Ureter (tissue), 1 donor: ENCODE measurements around the gene BOLL. TPM values are rescaled to one million over a fixed set of nuclear protein-coding genes. Genes with fewer than 3 reads are reported as not detected.
"Not testable (repeated sequence)": the region's sequence is repeated elsewhere in the genome, so short reads cannot be mapped to it uniquely, and the experiment has no call there.

Experiments used
- DNase-seq: peaks from one replicate; pipeline ENCODE4 v3.0.0-alpha.2; 2020; ENCODE audit warnings: low spot score
- total RNA-seq: library from RNA; stranded (reverse); gene quantifications from one replicate; pipeline ENCODE4 v1.2.4, GENCODE V29; 2023
- donor health status: DM: yes; HTN: yes; CAD: no.

BOLL gene, protein sequence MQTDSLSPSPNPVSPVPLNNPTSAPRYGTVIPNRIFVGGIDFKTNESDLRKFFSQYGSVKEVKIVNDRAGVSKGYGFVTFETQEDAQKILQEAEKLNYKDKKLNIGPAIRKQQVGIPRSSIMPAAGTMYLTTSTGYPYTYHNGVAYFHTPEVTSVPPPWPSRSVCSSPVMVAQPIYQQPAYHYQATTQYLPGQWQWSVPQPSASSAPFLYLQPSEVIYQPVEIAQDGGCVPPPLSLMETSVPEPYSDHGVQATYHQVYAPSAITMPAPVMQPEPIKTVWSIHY
- total RNA-seq, result not detected

DNA sequence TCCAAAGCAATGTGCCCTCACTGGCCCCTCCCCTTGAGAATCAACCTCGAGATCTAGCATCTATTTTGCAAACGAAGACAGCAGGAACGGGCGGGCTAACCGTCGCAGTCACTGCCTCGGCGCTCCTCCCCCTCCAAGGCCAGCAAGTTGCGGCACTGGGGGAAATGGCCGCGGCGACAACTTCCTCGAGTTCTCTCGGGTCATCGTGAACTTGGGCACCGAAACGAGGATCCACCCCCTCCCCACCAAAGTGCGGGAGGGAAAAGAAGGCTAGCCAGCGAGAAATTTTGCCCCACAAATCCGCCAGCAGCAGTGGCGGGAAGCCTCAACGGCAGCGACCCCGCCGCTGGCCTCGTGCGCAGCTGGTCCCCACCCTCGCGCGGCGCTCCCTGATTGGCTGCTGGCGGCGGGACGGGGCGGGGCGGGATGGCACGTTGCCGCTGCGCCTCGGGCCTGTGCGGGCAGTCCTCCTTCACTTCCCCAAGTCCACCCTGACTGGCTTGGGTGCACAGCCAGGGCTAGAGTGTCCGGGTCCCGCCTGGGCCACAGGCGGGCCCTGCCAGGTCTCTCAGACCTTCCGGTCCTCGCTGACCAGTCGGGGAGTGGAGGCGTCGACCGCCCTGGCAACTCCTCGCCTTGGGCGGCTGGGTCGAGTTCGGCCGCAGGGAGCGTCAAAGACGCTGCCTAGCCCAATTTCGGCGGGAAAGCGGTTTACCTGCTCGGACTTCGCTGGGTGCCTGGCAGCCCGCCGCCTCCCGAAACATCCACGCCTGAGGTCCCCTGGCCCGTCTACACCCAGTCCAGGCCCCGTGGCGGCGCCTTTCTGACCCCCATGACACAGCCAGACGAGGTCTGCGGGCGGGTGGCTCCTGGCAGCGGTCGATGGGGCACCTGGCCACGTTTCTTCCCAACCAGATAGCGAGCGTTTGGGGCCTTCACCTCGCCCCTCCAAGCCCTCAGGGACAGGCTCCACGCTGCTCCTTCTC is at the start of gene BOLL:
TSS of gene BOLL (minus strand) at position 364 of the 986 bp plus-strand sequence. CDS start 3,469 bp downstream, outside the sequence.
- no peak for DNase-seq

GRCh38 chr2:197834771-197835170 is 49.7 kb upstream of the BOLL start:
- DNase-seq, result not testable (repeated sequence)

DNA sequence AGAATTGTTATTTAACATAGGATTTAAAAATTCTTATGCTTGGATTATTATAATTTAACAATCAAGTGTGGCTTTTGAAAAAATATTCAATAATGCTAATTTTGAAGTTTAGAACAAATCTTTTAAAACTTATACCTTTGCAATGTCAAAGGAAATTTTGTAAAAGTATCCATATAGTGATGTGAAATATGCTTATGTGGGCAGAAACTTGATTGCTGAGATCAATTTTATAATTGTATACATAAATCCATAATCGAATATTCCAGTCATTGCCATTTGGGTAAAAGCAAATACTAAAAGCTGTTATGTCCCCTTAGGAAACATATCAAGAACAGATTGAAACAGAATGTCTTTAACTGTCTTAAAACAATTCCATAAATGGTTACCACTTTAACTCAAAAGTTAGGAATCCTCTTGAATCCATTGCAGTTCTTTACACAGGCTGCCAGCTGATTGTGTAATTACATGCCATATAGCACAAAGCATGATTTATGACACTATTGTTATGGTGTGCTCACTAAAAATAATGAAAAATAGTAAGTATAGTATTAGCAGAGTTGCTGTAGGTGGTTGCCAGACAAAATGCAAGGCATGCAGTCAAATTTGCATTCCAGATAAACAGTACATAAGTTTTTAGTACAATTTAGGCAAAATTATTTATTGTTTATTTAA is 43.5 kb upstream of the BOLL start:
- no peak for DNase-seq

DNA sequence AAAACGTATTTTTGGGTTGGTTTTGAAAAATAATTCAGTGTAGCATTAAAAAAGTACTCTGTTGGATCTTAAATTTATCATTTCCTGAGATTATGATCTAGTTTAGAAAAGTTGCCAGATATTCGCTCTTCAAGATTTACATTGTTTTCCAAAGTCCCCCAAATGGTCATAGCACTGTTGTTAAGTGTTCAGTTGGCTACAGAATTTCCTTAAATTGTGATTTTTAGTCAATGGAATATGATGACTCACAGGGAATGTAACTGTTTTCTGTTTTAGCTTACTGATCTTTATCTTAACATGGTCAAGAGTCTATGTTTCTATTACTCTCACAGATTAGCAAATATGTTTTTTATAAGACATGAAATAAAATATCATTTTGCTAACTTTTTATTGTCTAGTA is 42.5 kb upstream of the BOLL start:
- DNase-seq, result no peak

DNA sequence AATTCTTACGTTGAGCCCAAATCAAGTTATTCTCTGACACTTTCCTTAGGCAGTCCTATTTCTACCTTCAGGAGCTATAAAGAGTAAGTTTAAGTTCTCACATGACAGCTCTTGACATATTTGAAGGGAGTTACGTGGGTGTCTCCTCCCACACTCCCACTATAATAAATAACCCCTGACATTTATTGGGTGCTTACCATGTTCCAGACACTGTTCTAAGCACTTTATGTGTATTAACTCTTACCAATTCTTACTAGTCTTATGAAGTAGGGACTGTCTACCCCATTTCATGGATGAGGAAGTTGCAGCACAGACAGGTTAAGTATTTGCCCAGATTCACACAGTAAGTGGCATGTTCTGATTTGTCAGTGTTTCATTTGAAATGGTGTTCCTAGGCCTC is 37.2 kb upstream of the BOLL start:
- no peak for DNase-seq

GRCh38 chr2:197821550-197822289 is 36.6 kb upstream of the BOLL start:
- no peak for DNase-seq

GRCh38 chr2:197814526-197814925 is 29.4 kb upstream of the BOLL start:
- no peak for DNase-seq

DNA sequence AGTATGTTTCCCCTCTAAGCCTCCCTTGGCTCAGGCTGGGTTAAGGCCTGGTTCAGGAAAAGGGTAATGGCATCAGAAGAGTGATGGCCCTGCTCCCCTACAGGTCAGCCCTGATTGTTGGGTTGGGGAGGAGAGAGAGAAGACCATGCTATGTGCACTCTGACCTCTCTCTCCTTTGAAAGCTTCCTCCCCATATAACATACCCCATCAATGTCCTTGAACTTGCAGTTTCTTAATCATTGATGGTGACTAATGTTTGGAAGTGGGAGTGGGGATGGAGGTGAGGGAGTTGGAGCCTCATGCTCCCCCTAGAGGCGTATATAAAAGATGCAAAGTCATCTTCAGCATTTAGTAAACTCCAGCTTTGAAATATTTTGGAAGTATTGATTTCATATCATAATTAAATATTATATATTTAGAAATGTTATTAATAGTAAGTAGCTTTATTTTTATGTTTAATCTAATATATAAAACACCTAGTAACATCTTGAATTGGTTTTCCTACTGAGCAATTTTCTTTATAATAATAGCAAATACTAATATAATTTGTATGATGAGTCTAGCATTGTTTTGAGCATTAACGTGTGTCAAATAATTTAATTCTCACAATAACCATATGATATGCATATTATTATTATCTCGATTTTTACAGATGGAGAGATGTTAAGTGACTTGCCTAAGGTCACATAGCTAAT is 28.1 kb upstream of the BOLL start:
- DNase-seq, result no peak

- no peak for DNase-seq
These were observed 25.4 kb upstream of the BOLL start for GRCh38 chr2:197810491-197810890.

- DNase-seq, result no peak
These were observed 24.9 kb upstream of the BOLL start for GRCh38 chr2:197810016-197810415.

DNA sequence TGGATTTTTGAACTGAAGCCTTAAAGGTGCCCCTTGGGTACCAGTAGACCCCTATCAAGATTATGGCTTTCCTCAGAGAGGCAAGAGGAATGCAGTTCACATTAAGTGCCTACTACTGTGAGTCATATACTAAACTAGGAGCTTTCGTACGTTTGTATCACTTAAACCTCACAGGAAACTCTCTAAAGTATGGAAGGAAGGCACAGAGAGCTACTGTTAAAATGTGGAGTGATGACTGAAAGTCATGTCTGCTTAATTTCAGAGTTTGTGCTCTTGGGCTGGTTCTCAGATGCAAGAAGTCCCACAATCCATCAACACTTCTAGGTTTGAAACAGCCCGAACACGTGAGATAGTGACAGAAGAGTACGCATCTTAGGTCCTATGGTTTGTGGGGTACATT is 23.9 kb upstream of the BOLL start:
- DNase-seq, result no peak

DNA sequence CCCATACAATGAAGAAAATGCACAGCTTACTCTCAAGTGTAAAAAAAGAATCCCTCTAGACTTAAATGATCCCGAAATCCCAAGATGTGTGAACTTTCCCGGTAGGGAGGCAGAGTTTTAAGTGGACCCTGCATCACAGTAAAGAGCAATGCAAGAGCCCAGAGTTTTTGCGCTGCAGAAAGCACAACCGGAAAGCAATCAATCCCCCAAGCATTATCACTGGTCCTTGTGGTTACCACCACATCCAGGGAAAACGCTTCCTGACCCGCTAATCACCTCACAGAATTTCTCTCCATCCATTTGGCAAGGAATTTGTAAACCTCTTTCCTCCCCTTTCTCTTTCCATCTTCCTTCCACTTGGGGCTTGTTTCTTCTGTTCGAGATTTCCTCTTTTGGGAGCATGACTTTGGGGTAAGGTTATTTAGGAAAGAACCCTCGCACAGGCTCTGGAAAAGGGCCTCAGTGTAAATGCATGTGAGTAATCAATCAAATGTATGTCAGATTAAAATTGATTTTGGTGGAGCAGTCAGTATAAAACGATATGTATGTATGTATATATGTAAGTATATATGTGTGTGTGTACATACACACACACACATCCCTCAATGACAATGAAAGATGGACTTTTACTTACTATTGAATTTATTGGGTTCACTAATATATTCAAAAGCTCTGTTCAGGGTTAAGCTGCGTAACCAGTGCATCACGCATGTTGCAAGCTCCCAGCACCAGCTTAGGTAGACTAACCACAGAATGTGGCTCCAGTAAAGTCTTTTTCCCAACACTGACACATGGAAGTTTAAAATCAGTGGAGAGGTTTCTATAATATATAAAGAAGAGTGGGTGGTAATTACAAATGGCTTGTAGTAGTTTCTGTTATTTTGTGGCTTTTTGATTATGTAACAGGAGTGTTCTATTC is 20.9 kb upstream of the BOLL start:
- no peak for DNase-seq

DNA sequence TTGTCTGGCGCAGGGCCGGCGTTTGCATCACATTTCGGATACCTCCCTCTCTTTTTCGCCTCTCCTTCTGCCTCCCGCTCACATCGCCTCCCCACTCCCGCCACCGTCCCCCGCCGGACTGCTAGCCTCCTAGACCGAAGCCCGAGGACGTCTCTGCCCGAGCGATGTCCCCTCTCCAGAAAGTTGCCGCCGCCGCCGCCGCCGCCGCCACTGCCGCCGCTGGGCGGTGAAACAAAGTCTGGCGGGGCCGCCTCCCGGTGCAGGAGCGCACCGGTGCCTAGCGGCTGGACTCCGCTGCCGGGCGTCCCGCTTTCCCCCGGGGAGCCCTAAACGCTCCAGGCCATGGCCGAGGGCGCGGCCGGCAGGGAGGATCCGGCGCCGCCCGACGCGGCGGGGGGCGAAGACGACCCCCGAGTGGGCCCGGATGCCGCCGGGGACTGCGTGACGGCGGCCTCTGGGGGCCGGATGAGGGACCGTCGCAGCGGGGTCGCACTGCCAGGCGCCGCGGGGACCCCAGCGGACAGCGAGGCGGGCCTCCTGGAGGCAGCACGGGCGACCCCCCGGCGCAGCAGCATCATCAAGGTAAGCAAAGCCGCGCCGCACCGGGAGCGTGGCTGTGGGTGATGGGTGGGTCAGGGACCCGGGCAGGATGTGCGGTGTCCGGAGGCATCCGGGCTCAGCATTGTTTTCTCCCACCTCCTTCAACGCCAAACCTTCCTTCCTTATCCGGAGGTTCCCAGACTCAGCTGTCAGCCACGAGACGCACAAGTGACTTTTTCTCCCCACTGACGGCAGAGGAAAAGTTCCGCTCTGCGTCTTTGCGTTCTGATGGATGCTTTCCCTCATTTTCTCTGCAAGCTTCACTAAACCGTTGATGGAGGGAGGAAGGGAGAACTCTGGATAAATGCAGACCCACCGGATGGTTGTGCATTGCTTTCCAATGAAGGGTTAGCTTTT is 19.9 kb upstream of the BOLL start:
- DNase-seq, result no peak

DNA sequence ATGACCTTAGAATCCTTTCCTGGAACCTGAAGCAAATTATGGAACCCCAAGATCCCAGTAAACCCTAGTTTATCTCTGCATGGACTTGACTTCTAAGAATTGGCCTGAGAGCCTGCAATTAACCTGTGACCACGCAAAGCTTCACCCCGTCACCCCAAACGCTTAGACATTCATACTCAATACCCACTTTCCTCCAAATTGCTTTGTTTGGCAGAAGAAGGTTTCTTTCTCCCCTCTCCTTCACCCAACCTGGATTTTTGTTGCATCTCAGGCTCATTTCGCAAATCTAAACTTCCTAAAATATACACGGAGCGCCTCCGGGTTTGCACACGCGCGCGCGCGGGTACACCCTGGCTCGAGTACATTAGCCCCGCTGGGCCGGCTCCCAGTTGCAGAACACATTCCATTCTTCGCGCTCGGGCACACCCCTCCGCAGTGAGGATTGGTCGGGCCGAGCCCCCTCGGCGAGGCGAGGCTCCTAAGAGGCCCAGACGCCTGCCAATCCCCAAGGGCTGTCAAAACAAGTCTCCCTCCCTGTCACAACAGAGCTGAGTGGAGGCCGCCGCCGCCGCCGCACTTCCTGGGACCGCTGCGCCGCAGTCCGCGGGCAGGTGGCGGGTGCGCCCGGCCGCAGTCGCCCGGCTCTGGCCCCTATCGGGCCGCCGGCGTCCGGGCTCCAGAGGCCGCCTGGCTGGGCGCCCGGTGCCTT is 19.1 kb upstream of the BOLL start, which contains the start of gene PLCL1:
TSS of gene PLCL1 (plus strand) at position 545 of the 709 bp plus-strand sequence.
- DNase-seq, result peak; percentile 91

DNA sequence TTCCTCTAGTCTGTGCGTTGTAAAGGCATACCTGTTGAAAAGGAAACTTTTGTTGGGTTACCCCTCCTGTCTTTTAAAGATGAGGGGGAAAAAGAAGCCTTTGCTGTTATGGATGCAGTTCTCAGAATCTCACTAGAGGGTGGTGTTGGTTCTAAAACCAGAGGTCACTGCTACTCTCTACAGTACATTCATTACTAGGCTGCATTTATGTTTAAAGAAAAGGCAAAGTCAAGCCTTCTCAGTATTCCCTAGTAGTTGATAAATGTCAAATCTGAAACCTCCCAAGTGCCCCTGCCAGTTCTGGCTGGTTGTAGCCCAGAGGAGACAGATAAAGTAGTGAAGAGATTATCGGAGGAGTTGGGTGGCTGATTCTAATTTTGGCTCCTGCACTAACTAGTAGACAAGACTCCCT is 17.9 kb upstream of the BOLL start:
- DNase-seq, result no peak

- no peak for DNase-seq
These were observed 15.9 kb upstream of the BOLL start for GRCh38 chr2:197801033-197801432.

GRCh38 chr2:197800091-197800490 is 15.0 kb upstream of the BOLL start:
- DNase-seq, result no peak

- no peak for DNase-seq
These were observed 13.9 kb upstream of the BOLL start for GRCh38 chr2:197799068-197799467.
